ENCODE data around the gene RPS19BP1.
A peak's percentile ranks its signal among the peaks of the same experiment; 100 is the strongest.

RPS19BP1 gene

DNA sequence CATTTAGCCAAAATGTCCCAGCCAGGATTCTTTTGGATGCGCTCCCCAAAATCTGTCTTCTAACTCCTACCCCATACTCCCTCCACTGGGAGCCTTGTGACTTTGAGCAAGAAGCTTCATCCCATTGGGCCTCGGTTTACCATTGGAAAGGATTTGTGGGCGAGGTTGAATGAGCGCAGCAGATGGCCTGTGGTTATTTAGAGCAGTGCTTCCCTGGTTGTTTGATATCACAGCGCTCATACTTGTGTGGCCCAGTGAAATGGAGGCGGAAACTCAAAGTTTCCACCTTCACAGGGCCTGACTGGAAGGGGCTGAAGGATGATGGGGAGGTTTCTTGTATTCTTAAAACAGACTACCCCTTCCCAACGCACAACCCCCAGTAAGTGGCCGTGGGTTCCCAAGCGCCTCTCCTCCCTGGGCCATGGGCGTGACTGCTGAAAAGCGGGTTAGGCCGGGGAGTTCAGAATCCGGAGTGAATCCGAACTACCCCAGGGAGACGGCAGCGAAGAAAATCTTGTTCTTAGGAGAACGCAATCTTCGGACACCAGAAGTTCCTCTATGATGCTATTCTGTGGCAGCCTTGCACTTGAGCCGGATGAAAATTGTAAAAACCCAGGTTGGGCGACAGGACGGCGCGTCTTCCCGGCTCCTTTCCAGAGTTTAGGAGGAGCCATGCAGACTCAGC is 13.4 kb downstream of the RPS19BP1 start:
- no peak for TF ChIP-seq EZH2phosphoT487 (IDR thresholded peaks at IDR 0.05; ENCODE audit: borderline replicate concordance, low read length)
- TF ChIP-seq, protein P1, sequence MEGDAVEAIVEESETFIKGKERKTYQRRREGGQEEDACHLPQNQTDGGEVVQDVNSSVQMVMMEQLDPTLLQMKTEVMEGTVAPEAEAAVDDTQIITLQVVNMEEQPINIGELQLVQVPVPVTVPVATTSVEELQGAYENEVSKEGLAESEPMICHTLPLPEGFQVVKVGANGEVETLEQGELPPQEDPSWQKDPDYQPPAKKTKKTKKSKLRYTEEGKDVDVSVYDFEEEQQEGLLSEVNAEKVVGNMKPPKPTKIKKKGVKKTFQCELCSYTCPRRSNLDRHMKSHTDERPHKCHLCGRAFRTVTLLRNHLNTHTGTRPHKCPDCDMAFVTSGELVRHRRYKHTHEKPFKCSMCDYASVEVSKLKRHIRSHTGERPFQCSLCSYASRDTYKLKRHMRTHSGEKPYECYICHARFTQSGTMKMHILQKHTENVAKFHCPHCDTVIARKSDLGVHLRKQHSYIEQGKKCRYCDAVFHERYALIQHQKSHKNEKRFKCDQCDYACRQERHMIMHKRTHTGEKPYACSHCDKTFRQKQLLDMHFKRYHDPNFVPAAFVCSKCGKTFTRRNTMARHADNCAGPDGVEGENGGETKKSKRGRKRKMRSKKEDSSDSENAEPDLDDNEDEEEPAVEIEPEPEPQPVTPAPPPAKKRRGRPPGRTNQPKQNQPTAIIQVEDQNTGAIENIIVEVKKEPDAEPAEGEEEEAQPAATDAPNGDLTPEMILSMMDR (IDR thresholded peaks at IDR 0.05; ENCODE audit: low read depth, low read length, poor library complexity, severe bottlenecking), result no peak
- H3K9me2 ChIP-seq (replicated peaks; ENCODE audit: control insufficient read depth, low read length), result no peaks in the 10 kb centered on the region
- H4K20me1 ChIP-seq (ENCODE audit: control insufficient read depth, insufficient read depth, low read depth, low read length), result peaks cover 21% of the 10 kb centered on the region
- no peaks in the 10 kb centered on the region for H3K9me3 ChIP-seq (ENCODE audit: control insufficient read depth, insufficient read depth, low read length)
- H3F3A ChIP-seq (ENCODE audit: control insufficient read depth, insufficient read depth), result peaks cover 60% of the 10 kb centered on the region
- peaks cover 93% of the 10 kb centered on the region for H3K36me3 ChIP-seq (ENCODE audit: control insufficient read depth, low read length)
- H3K4me2 ChIP-seq (ENCODE audit: low read length), result peak overlapping the region; percentile 98
- H3K4me3 ChIP-seq (ENCODE audit: low read length), result peak overlapping the region; percentile 86
- peaks cover 89% of the 10 kb centered on the region for H3K79me2 ChIP-seq (ENCODE audit: control insufficient read depth, low read length)
- peak overlapping the region; percentile 88 for H3K27ac ChIP-seq (ENCODE audit: low read depth, low read length)
- no peaks in the 10 kb centered on the region for H3K27me3 ChIP-seq (ENCODE audit: control insufficient read depth, low read length)
- H3K4me1 ChIP-seq (ENCODE audit: control insufficient read depth, low read length), result peaks cover 60% of the 10 kb centered on the region

DNA sequence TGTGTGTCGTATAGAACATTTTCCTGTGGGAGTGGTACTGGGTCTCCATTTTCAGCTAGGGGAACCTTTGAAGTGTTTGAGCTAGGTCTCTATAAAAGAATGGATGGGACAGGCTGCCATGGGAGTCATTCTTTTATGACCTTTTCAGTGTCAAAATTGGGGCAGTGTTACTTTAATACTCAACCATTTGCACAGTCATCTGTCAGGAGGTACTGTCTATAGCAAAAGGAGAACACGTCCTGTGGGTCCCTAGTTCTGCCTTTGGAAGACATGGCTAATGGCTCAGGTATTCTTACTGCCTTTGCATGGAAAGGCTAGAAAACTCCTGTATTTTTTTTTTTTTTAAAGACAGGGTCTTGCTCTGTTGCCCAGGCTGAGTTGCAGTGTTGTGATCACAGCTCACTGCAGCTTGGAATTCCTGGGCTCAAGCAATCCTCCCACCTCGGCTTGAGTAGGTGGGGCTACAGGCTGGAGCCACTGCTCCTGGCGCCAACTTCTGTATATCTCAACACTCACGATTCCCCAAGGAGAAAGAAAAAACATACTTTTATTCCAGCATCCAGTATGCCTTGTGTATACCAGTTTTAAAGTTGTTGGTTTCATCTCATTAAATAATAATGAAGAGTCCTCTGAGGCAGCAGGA is 14.3 kb downstream of the RPS19BP1 start:
- Histone ChIP-seq H3F3A (ENCODE audit: control insufficient read depth, insufficient read depth) (peaks cover 56% of the 10 kb centered on the region), H3K4me1 (ENCODE audit: control insufficient read depth, low read length) (peaks cover 57% of the 10 kb centered on the region), H3K27ac (ENCODE audit: low read depth, low read length) (peak overlapping the region; percentile 88), H3K79me2 (ENCODE audit: control insufficient read depth, low read length) (peaks cover 93% of the 10 kb centered on the region), H3K27me3 (ENCODE audit: control insufficient read depth, low read length) (no peaks in the 10 kb centered on the region), H3K9me3 (ENCODE audit: control insufficient read depth, insufficient read depth, low read length) (no peaks in the 10 kb centered on the region), H3K4me2 (ENCODE audit: low read length) (peak overlapping the region; percentile 98), H4K20me1 (ENCODE audit: control insufficient read depth, insufficient read depth, low read depth, low read length) (peaks cover 21% of the 10 kb centered on the region), H3K36me3 (ENCODE audit: control insufficient read depth, low read length) (peaks cover 94% of the 10 kb centered on the region), H3K9me2 (replicated peaks; ENCODE audit: control insufficient read depth, low read length) (no peaks in the 10 kb centered on the region), H3K4me3 (ENCODE audit: low read length) (peak overlapping the region; percentile 86)
- TF ChIP-seq EZH2phosphoT487 (IDR thresholded peaks at IDR 0.05; ENCODE audit: borderline replicate concordance, low read length), result no peak
- TF ChIP-seq, protein P1 (IDR thresholded peaks at IDR 0.05; ENCODE audit: low read depth, low read length, poor library complexity, severe bottlenecking), result no peak

DNA sequence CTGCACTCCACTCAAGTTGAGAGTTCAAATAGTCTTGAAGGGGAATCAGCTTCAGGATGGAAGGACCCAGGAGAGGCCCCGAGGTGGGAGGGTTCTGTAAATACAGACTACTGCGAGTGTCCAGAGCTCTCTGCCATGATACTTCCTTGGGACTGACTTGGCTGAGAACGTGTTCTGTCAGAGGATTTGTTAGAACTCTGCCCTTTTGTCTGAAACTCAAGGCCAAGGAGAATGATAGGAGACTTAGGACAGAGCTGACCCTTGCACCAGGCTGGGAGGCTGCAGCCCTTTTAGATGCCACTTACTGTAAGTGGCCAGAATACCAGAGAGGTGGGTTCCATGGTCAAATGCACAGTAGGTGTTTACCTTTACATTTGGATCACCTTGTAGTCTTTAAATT is 15.1 kb downstream of the RPS19BP1 start:
- Histone ChIP-seq H3K4me2 (ENCODE audit: low read length) (no peak overlapping the region), H3K79me2 (ENCODE audit: control insufficient read depth, low read length) (peaks cover 86% of the 10 kb centered on the region), H3K4me1 (ENCODE audit: control insufficient read depth, low read length) (peaks cover 49% of the 10 kb centered on the region), H3K9me3 (ENCODE audit: control insufficient read depth, insufficient read depth, low read length) (no peaks in the 10 kb centered on the region), H3K27me3 (ENCODE audit: control insufficient read depth, low read length) (no peaks in the 10 kb centered on the region), H3K4me3 (ENCODE audit: low read length) (no peak overlapping the region), H3K36me3 (ENCODE audit: control insufficient read depth, low read length) (peaks cover 92% of the 10 kb centered on the region), H3K9me2 (replicated peaks; ENCODE audit: control insufficient read depth, low read length) (no peaks in the 10 kb centered on the region), H4K20me1 (ENCODE audit: control insufficient read depth, insufficient read depth, low read depth, low read length) (peaks cover 21% of the 10 kb centered on the region), H3K27ac (ENCODE audit: low read depth, low read length) (peak overlapping the region; percentile 88; the same call in 1 of the 2 replicates), H3F3A (ENCODE audit: control insufficient read depth, insufficient read depth) (peaks cover 48% of the 10 kb centered on the region)
- TF ChIP-seq EZH2phosphoT487 (IDR thresholded peaks at IDR 0.05; ENCODE audit: borderline replicate concordance, low read length), result no peak
- TF ChIP-seq, protein P1 (IDR thresholded peaks at IDR 0.05; ENCODE audit: low read depth, low read length, poor library complexity, severe bottlenecking), result no peak

All from DOHH2 (cell line).